Neural cell (in vitro differentiated cells): ENCODE data around the gene BMAL1. TPM values are rescaled to one million over a fixed set of nuclear protein-coding genes. Genes with fewer than 3 reads are reported as not detected.

ENCODE experiments used
- H2AFZ ChIP-seq: fragments of 200-600, 300-800 bp; sonication (generic), shearing (Covaris generic); 2 replicates; pipeline ENCODE4 v1.6.0; 2014; ENCODE audit warnings: low read depth, mild to moderate bottlenecking, antibody characterized with exemption, low read length, moderate library complexity
- H3F3A ChIP-seq: fragments of 200-600 bp; shearing (Covaris generic); 2 replicates; pipeline ENCODE4 v1.6.1; 2016; ENCODE audit warnings: mild to moderate bottlenecking, moderate library complexity, mixed read lengths, antibody characterized with exemption, low read length; ENCODE audit not compliant: insufficient read depth, poor library complexity, severe bottlenecking
- H3K27ac ChIP-seq: fragments of 200-600, 300-800 bp; sonication (generic), shearing (Covaris generic); 2 replicates; pipeline ENCODE4 v1.5.1; 2014; ENCODE audit warnings: mild to moderate bottlenecking, low read length, moderate library complexity
- H3K27me3 ChIP-seq: fragments of 300-800, 200-600 bp; sonication (generic), shearing (Covaris generic); 2 replicates; pipeline ENCODE4 v1.6.0; 2014; ENCODE audit warnings: mild to moderate bottlenecking, low read depth, low read length, moderate library complexity; ENCODE audit not compliant: insufficient read depth
- H3K36me3 ChIP-seq: fragments of 300-800, 200-600 bp; sonication (generic), shearing (Covaris generic); 2 replicates; pipeline ENCODE4 v1.5.1; 2014; ENCODE audit warnings: mild to moderate bottlenecking, antibody characterized with exemption, low read length, moderate library complexity; ENCODE audit not compliant: insufficient read depth
- H3K4me2 ChIP-seq: fragments of 300-800, 200-600 bp; sonication (generic), shearing (Covaris generic); 2 replicates; pipeline ENCODE4 v1.6.0; 2014; ENCODE audit warnings: mild to moderate bottlenecking, low read length
- H3K4me3 ChIP-seq: fragments of 300-800, 200-600 bp; sonication (generic), shearing (Covaris generic); 2 replicates; pipeline ENCODE4 v1.5.1; 2014; ENCODE audit warnings: mild to moderate bottlenecking, low read length, moderate library complexity
- H3K79me2 ChIP-seq: fragments of 200-600 bp; shearing (Covaris generic); replicated peaks from 2 replicates; pipeline ENCODE4 v1.6.0; 2014; ENCODE audit warnings: mild to moderate bottlenecking, low read length, moderate library complexity; ENCODE audit not compliant: insufficient read depth
- H3K9ac ChIP-seq: fragments of 300-800, 200-600 bp; sonication (generic), shearing (Covaris generic); 2 replicates; pipeline ENCODE4 v1.6.1; 2016; ENCODE audit warnings: mild to moderate bottlenecking, low read length, mixed read lengths
- H3K9me2 ChIP-seq: fragments of 200-600 bp; shearing (Covaris generic); 2 replicates; pipeline ENCODE4 v1.6.1; 2016; ENCODE audit warnings: mild to moderate bottlenecking, low read length, mixed read lengths; ENCODE audit not compliant: insufficient read depth
- H3K9me3 ChIP-seq: fragments of 200-600, 300-800 bp; sonication (generic), shearing (Covaris generic); 2 replicates; pipeline ENCODE4 v1.6.1; 2016; ENCODE audit warnings: mild to moderate bottlenecking, mixed run types, low read length, moderate library complexity, mixed read lengths
- H4K20me1 ChIP-seq: fragments of 200-600 bp; shearing (Covaris generic); 2 replicates; pipeline ENCODE4 v1.6.1; 2016; ENCODE audit warnings: mild to moderate bottlenecking, mixed run types; ENCODE audit not compliant: insufficient read depth
- EP300 ChIP-seq: fragments of 450-650 bp; conservative IDR thresholded peaks from 2 replicates; pipeline ENCODE4 v1.6.1; 2014; ENCODE audit warnings: antibody characterized with exemption, mild to moderate bottlenecking, moderate library complexity; ENCODE audit not compliant: poor library complexity, severe bottlenecking
- EZH2 ChIP-seq: fragments of 200-600, 300-800 bp; shearing (Covaris generic), sonication (generic); IDR thresholded peaks from 2 replicates; pipeline ENCODE4 v1.6.1; 2014; ENCODE audit warnings: antibody characterized with exemption, low read length, borderline replicate concordance, mild to moderate bottlenecking; ENCODE audit not compliant: insufficient read depth, poor library complexity, severe bottlenecking
- MXI1 ChIP-seq: fragments of 450-650 bp; conservative IDR thresholded peaks from 2 replicates; pipeline ENCODE4 v1.6.1; 2014; ENCODE audit warnings: antibody characterized with exemption, mild to moderate bottlenecking; ENCODE audit not compliant: poor library complexity, severe bottlenecking
- POLR2AphosphoS5 ChIP-seq: IDR thresholded peaks from 2 replicates; pipeline ENCODE4 v1.6.1; 2012
- RAD21 ChIP-seq: fragments of 450-650 bp; conservative IDR thresholded peaks from 2 replicates; pipeline ENCODE4 v1.6.1; 2014; ENCODE audit warnings: antibody characterized with exemption, mild to moderate bottlenecking, moderate library complexity
- SMC3 ChIP-seq: fragments of 450-650 bp; conservative IDR thresholded peaks from 2 replicates; pipeline ENCODE4 v1.6.1; 2014; ENCODE audit warnings: antibody characterized with exemption, mild to moderate bottlenecking, moderate library complexity; ENCODE audit not compliant: poor library complexity
- TAF1 ChIP-seq: IDR thresholded peaks from 2 replicates; pipeline ENCODE4 v1.6.1; 2012; ENCODE audit warnings: low read depth
- polyA plus RNA-seq: library from polyadenylated mRNA; depleted of rRNA; stranded (reverse); fragments of >200 nt; gene quantifications from 2 replicates; pipeline ENCODE4 v1.2.3, GENCODE V29; 2014
- TF ChIP-seq, protein P1 (sequence below): fragments of 450-650 bp; IDR thresholded peaks from 2 replicates; pipeline ENCODE4 v1.5.1; 2014; ENCODE audit warnings: antibody characterized with exemption, mild to moderate bottlenecking, moderate library complexity; ENCODE audit not compliant: poor library complexity, severe bottlenecking
- TF ChIP-seq, protein P2 (sequence below): IDR thresholded peaks from 2 replicates; pipeline ENCODE4 v1.6.1; 2012; ENCODE audit warnings: borderline replicate concordance

Gene BMAL1
- polyA plus RNA-seq, 1 donor from 2014 or later = 17.1 TPM

DNA sequence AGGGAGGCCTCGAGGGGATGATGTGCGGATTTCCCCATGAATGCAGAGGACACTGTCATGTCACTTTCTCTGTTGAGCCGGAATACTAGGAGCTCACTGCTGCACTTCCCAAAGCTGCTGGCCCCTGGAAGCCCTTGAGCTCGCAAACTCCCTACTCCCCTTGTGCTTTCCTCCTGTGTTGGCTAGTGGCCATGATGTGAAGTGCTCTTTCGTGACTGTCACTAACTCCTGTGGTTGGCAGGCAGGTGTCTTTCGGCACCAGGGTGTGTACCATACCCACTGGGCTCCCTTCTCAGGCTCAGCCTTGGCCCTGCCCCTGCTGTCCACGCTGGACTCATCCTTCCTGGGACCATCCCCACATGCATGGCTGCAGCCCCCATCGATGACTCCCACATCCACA is 99.2 kb downstream of the BMAL1 start:
- no peaks in the 10 kb centered on the region for H3K27me3 ChIP-seq
- H3K79me2 ChIP-seq = no peaks in the 10 kb centered on the region
- no peak overlapping the region for H2AFZ ChIP-seq
- H3K9ac ChIP-seq = no peak overlapping the region
- no peaks in the 10 kb centered on the region for H3K36me3 ChIP-seq
- H3K27ac ChIP-seq = no peak overlapping the region
- no peak overlapping the region for H3K4me3 ChIP-seq
- H3F3A ChIP-seq = no peaks in the 10 kb centered on the region
- no peaks in the 10 kb centered on the region for H3K9me3 ChIP-seq
- H3K9me2 ChIP-seq = no peaks in the 10 kb centered on the region
- no peak overlapping the region for H3K4me2 ChIP-seq
- TF ChIP-seq EP300 (no peak), POLR2AphosphoS5 (no peak), RAD21 (no peak)
- TF ChIP-seq, protein P1, sequence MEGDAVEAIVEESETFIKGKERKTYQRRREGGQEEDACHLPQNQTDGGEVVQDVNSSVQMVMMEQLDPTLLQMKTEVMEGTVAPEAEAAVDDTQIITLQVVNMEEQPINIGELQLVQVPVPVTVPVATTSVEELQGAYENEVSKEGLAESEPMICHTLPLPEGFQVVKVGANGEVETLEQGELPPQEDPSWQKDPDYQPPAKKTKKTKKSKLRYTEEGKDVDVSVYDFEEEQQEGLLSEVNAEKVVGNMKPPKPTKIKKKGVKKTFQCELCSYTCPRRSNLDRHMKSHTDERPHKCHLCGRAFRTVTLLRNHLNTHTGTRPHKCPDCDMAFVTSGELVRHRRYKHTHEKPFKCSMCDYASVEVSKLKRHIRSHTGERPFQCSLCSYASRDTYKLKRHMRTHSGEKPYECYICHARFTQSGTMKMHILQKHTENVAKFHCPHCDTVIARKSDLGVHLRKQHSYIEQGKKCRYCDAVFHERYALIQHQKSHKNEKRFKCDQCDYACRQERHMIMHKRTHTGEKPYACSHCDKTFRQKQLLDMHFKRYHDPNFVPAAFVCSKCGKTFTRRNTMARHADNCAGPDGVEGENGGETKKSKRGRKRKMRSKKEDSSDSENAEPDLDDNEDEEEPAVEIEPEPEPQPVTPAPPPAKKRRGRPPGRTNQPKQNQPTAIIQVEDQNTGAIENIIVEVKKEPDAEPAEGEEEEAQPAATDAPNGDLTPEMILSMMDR = no peak
- TF ChIP-seq, protein P2, sequence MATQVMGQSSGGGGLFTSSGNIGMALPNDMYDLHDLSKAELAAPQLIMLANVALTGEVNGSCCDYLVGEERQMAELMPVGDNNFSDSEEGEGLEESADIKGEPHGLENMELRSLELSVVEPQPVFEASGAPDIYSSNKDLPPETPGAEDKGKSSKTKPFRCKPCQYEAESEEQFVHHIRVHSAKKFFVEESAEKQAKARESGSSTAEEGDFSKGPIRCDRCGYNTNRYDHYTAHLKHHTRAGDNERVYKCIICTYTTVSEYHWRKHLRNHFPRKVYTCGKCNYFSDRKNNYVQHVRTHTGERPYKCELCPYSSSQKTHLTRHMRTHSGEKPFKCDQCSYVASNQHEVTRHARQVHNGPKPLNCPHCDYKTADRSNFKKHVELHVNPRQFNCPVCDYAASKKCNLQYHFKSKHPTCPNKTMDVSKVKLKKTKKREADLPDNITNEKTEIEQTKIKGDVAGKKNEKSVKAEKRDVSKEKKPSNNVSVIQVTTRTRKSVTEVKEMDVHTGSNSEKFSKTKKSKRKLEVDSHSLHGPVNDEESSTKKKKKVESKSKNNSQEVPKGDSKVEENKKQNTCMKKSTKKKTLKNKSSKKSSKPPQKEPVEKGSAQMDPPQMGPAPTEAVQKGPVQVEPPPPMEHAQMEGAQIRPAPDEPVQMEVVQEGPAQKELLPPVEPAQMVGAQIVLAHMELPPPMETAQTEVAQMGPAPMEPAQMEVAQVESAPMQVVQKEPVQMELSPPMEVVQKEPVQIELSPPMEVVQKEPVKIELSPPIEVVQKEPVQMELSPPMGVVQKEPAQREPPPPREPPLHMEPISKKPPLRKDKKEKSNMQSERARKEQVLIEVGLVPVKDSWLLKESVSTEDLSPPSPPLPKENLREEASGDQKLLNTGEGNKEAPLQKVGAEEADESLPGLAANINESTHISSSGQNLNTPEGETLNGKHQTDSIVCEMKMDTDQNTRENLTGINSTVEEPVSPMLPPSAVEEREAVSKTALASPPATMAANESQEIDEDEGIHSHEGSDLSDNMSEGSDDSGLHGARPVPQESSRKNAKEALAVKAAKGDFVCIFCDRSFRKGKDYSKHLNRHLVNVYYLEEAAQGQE = no peak
- H4K20me1 ChIP-seq = no peaks in the 10 kb centered on the region

DNA sequence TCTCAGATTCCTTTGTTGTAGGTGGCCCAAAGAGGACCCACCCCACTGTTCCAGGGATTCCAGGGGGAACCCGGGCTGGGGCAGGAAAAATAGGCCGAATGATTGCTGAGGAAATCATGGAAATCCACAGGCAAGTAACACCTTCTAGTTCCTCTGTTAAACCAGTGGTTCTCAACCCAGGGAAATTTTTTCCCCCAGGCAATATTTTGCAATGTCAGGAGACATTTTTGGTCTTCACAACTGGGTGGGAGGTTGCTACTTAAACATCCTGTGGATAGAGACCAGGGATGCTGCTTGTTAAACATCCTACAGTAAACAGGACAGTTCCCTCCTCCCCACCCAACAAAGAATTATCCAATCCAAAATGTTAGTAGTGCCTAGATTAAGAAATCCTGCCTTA is 100.7 kb downstream of the BMAL1 start:
- Histone ChIP-seq H3K36me3 (no peaks in the 10 kb centered on the region), H3K9me2 (no peaks in the 10 kb centered on the region), H3K4me3 (no peak overlapping the region), H4K20me1 (no peaks in the 10 kb centered on the region), H3K9ac (no peak overlapping the region), H3K27me3 (no peaks in the 10 kb centered on the region), H3K4me2 (no peak overlapping the region), H3K79me2 (no peaks in the 10 kb centered on the region), H3F3A (no peaks in the 10 kb centered on the region), H3K9me3 (no peaks in the 10 kb centered on the region), H3K27ac (no peak overlapping the region), H2AFZ (no peak overlapping the region)
- no peak for TF ChIP-seq SMC3

DNA sequence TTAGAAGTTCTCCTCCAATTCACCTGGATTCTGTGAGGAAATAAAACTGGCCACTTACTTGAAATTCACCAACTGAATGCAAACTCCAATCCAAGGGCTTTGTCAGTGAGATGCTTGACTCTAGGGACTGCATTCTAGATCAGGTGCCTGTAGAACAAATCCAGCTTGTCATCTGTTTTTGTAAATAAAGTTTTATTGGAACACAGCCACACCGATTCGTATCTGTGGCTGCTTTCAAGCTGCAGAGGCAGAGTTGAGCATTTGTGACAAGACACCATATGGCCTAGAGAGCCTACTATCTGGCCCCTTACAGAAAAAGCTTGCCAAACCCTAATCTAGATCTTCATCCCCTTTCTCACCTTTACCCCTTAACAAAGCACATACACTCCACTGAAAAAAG is 103.1 kb downstream of the BMAL1 start:
- no peaks in the 10 kb centered on the region for H3K9me3 ChIP-seq
- no peaks in the 10 kb centered on the region for H3K79me2 ChIP-seq
- no peak overlapping the region for H3K4me2 ChIP-seq
- H3K4me3 ChIP-seq = no peak overlapping the region
- no peak overlapping the region for H3K27ac ChIP-seq
- TF ChIP-seq TAF1 (no peak), SMC3 (no peak), EP300 (no peak), MXI1 (no peak), RAD21 (no peak), POLR2AphosphoS5 (no peak), EZH2 (no peak)
- TF ChIP-seq, protein P1 = no peak
- TF ChIP-seq, protein P2 = no peak
- H3F3A ChIP-seq = no peaks in the 10 kb centered on the region
- no peaks in the 10 kb centered on the region for H3K9me2 ChIP-seq
- no peaks in the 10 kb centered on the region for H3K27me3 ChIP-seq
- H2AFZ ChIP-seq = no peak overlapping the region
- peaks cover 4% of the 10 kb centered on the region for H3K36me3 ChIP-seq
- no peak overlapping the region for H3K9ac ChIP-seq
- no peaks in the 10 kb centered on the region for H4K20me1 ChIP-seq
